ENCODE measurements around the gene PROSER3.
"Not testable (repeated sequence)": the region's sequence is repeated elsewhere in the genome, so short reads cannot be mapped to it uniquely, and the experiment has no call there.

Gene PROSER3

GRCh38 chr19:35787227-35787799 is 29.3 kb downstream of the PROSER3 start:
- Histone ChIP-seq H3K4me1 (ENCODE audit: control insufficient read depth, insufficient read depth, low read length) (no peaks in the 10 kb centered on the region), H3K4me3 (ENCODE audit: low read depth, low read length) (no peak overlapping the region), H3K36me3 (ENCODE audit: control insufficient read depth, insufficient read depth, low read length) (no peaks in the 10 kb centered on the region), H3K9me3 (ENCODE audit: control insufficient read depth, insufficient read depth, low read length) (no peaks in the 10 kb centered on the region), H3K27me3 (ENCODE audit: control insufficient read depth, insufficient read depth, low read length) (no peaks in the 10 kb centered on the region), H3K9ac (ENCODE audit: low read depth, low read length) (no peak overlapping the region)

- Histone ChIP-seq H3K9me3 (ENCODE audit: control insufficient read depth, insufficient read depth, low read length) (no peaks in the 10 kb centered on the region), H3K4me3 (ENCODE audit: low read depth, low read length) (no peak overlapping the region), H3K9ac (ENCODE audit: low read depth, low read length) (no peak overlapping the region), H3K27me3 (ENCODE audit: control insufficient read depth, insufficient read depth, low read length) (no peaks in the 10 kb centered on the region), H3K4me1 (ENCODE audit: control insufficient read depth, insufficient read depth, low read length) (no peaks in the 10 kb centered on the region), H3K36me3 (ENCODE audit: control insufficient read depth, insufficient read depth, low read length) (no peaks in the 10 kb centered on the region)
These were observed 30.4 kb downstream of the PROSER3 start for GRCh38 chr19:35788205-35788960.

- H3K4me1 ChIP-seq (ENCODE audit: control insufficient read depth, insufficient read depth, low read length): no peaks in the 10 kb centered on the region
- no peak overlapping the region for H3K4me3 ChIP-seq (ENCODE audit: low read depth, low read length)
- no peaks in the 10 kb centered on the region for H3K9me3 ChIP-seq (ENCODE audit: control insufficient read depth, insufficient read depth, low read length)
- H3K9ac ChIP-seq (ENCODE audit: low read depth, low read length): no peak overlapping the region
- H3K36me3 ChIP-seq (ENCODE audit: control insufficient read depth, insufficient read depth, low read length): no peaks in the 10 kb centered on the region
- H3K27me3 ChIP-seq (ENCODE audit: control insufficient read depth, insufficient read depth, low read length): no peaks in the 10 kb centered on the region
These were observed 31.4 kb downstream of the PROSER3 start for GRCh38 chr19:35789195-35789977.

- Histone ChIP-seq H3K9ac (ENCODE audit: low read depth, low read length) (no peak overlapping the region), H3K4me1 (ENCODE audit: control insufficient read depth, insufficient read depth, low read length) (no peaks in the 10 kb centered on the region), H3K9me3 (ENCODE audit: control insufficient read depth, insufficient read depth, low read length) (no peaks in the 10 kb centered on the region)
These were observed 32.3 kb downstream of the PROSER3 start for GRCh38 chr19:35789978-35790944.

DNA sequence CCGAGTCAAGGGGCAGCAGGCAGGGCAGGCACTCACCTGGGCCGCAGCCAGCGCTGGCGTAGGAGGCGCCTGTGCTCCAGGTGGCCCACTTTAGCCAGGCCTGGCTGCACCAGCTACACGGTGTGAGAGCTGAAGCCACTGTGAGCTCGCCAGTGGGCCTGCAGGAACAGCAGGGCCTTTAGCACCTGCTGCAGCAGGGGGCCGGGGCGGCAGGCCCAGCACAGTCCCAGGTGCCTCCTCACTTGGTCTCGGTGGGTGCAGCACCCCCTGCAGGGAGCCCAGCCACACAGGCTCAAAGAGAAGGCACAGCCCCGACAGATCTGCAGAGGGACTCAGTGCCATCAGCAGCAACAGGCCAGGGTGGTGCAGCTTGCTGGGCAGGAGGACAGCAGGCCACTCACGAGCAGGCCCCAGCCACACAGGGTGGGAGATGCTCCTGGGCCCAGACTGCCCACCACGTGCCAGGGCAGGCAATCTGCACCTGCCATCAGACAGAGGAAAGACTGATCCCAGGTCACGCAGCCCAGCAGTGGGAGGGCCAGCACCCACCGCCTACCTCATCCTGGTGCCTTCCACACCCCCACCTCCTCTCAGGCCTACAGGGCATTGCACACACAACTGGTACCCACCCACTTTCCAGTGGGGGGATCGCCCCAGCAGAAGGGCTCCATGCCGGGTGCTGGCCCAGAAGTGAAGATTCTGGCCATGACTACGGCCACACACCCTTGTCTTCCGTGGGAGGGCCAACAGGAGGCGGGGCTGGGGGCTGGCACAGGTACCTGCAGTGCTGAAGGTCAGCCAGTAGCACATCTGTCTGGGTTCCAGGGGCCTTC is 33.2 kb downstream of the PROSER3 start:
- Histone ChIP-seq H3K36me3 (ENCODE audit: control insufficient read depth, insufficient read depth, low read length) (no peaks in the 10 kb centered on the region), H3K4me3 (ENCODE audit: low read depth, low read length) (no peak overlapping the region), H3K27me3 (ENCODE audit: control insufficient read depth, insufficient read depth, low read length) (peaks cover 6% of the 10 kb centered on the region), H3K9ac (ENCODE audit: low read depth, low read length) (no peak overlapping the region), H3K4me1 (ENCODE audit: control insufficient read depth, insufficient read depth, low read length) (no peaks in the 10 kb centered on the region), H3K9me3 (ENCODE audit: control insufficient read depth, insufficient read depth, low read length) (no peaks in the 10 kb centered on the region)

More at GRCh38 chr19:35789978-35790944, 32.3 kb downstream of the PROSER3 start:
- Histone ChIP-seq H3K36me3 (ENCODE audit: control insufficient read depth, insufficient read depth, low read length) (no peaks in the 10 kb centered on the region), H3K4me3 (ENCODE audit: low read depth, low read length) (no peak overlapping the region), H3K27me3 (ENCODE audit: control insufficient read depth, insufficient read depth, low read length) (no peaks in the 10 kb centered on the region)

DNA sequence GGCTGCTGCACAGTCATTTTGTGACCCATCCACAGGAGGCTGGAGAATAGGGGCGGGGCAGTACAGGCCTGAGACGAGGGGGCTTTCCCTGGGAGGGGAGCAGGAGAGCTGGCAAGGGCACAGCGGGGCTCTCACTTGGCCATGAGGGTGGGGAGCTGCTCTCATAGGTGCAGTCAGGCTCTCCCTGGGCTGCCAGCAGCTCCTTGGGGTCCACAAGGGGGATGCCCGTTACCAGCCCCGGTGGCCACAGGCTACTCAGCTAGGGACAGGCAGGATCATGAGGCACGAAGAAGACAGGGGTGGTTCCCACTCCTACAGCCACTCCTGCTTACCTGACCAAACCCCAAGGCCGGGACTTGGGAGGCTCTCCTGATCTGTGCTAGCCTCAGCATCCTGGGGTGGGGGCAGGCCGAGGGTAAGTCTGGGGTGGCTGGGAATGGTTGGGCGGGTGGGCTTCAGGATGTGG is 33.9 kb downstream of the PROSER3 start:
- H3K4me1 ChIP-seq (ENCODE audit: control insufficient read depth, insufficient read depth, low read length): no peaks in the 10 kb centered on the region
- no peak overlapping the region for H3K9ac ChIP-seq (ENCODE audit: low read depth, low read length)
- peaks cover 13% of the 10 kb centered on the region for H3K27me3 ChIP-seq (ENCODE audit: control insufficient read depth, insufficient read depth, low read length)

DNA sequence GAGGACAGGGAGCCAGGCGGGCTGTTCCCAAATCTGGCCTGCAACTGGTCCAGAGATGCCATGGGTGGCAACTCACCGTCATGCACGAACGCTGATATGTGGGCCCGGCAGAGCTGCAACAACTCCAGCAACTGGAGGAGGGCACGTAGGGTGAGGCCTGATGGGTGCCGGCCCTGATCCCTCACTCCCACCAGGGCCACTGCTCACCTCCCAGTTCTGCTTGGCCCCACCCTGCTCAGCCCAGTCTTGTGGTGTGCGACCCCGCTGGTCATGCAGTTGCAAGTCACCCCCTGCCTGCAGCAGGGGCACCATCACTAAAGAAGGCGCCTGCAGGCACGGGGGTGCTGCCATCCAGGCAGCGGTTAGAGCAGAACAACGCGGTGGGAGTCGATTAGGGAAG is 34.3 kb downstream of the PROSER3 start:
- Histone ChIP-seq H3K9ac (ENCODE audit: low read depth, low read length) (no peak overlapping the region), H3K36me3 (ENCODE audit: control insufficient read depth, insufficient read depth, low read length) (no peaks in the 10 kb centered on the region), H3K4me1 (ENCODE audit: control insufficient read depth, insufficient read depth, low read length) (no peaks in the 10 kb centered on the region), H3K4me3 (ENCODE audit: low read depth, low read length) (no peak overlapping the region), H3K9me3 (ENCODE audit: control insufficient read depth, insufficient read depth, low read length) (no peaks in the 10 kb centered on the region), H3K27me3 (ENCODE audit: control insufficient read depth, insufficient read depth, low read length) (peaks cover 18% of the 10 kb centered on the region)

More for the DNA sequence above, 33.9 kb downstream of the PROSER3 start:
- Histone ChIP-seq H3K9me3 (ENCODE audit: control insufficient read depth, insufficient read depth, low read length) (no peaks in the 10 kb centered on the region), H3K4me3 (ENCODE audit: low read depth, low read length) (no peak overlapping the region), H3K36me3 (ENCODE audit: control insufficient read depth, insufficient read depth, low read length) (no peaks in the 10 kb centered on the region)

DNA sequence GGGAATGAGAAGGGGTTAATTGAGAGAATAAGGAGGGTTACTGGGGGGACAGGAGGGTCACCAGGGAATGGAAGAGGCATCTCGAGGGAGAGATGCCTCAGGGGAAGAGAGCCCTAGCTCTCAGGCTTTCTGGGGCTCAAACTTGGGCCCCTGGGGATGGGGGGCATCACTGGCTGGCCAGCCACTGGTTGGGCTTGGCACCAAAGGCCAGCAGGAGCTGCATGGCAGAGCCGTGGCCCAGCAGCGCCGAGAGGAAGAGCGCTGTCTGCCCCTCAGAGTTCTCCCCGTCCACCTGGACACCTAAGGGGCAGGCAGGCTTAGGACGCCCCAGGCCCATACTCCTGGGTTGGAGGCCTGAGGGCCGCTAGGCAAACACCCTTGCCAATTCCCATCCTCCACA is 34.9 kb downstream of the PROSER3 start:
- Histone ChIP-seq H3K9ac (ENCODE audit: low read depth, low read length) (no peak overlapping the region), H3K4me1 (ENCODE audit: control insufficient read depth, insufficient read depth, low read length) (no peaks in the 10 kb centered on the region), H3K27me3 (ENCODE audit: control insufficient read depth, insufficient read depth, low read length) (peaks cover 22% of the 10 kb centered on the region)

GRCh38 chr19:35793381-35794165 is 35.6 kb downstream of the PROSER3 start:
- H3K4me3 ChIP-seq (ENCODE audit: low read depth, low read length): no peak overlapping the region
- H3K4me1 ChIP-seq (ENCODE audit: control insufficient read depth, insufficient read depth, low read length): no peaks in the 10 kb centered on the region
- H3K27me3 ChIP-seq (ENCODE audit: control insufficient read depth, insufficient read depth, low read length): peaks cover 24% of the 10 kb centered on the region
- no peaks in the 10 kb centered on the region for H3K9me3 ChIP-seq (ENCODE audit: control insufficient read depth, insufficient read depth, low read length)
- no peak overlapping the region for H3K9ac ChIP-seq (ENCODE audit: low read depth, low read length)
- no peaks in the 10 kb centered on the region for H3K36me3 ChIP-seq (ENCODE audit: control insufficient read depth, insufficient read depth, low read length)

More for the DNA sequence above, 34.9 kb downstream of the PROSER3 start:
- H3K9me3 ChIP-seq (ENCODE audit: control insufficient read depth, insufficient read depth, low read length): no peaks in the 10 kb centered on the region
- H3K36me3 ChIP-seq (ENCODE audit: control insufficient read depth, insufficient read depth, low read length): no peaks in the 10 kb centered on the region
- H3K4me3 ChIP-seq (ENCODE audit: low read depth, low read length): no peak overlapping the region

- H3K27me3 ChIP-seq (ENCODE audit: control insufficient read depth, insufficient read depth, low read length): peaks cover 24% of the 10 kb centered on the region
- H3K9ac ChIP-seq (ENCODE audit: low read depth, low read length); H3K4me3 ChIP-seq (ENCODE audit: low read depth, low read length); H3K9me3 ChIP-seq (ENCODE audit: control insufficient read depth, insufficient read depth, low read length); H3K4me1 ChIP-seq (ENCODE audit: control insufficient read depth, insufficient read depth, low read length); H3K36me3 ChIP-seq (ENCODE audit: control insufficient read depth, insufficient read depth, low read length): not testable (repeated sequence)
These were observed 37.6 kb downstream of the PROSER3 start for GRCh38 chr19:35795564-35795963.

Measured in iPS-15b (cell line).